22Rv1 (cell line): ENCODE data around the gene HIVEP2.

Experiments
- H3K27ac ChIP-seq: fragments of 450-650 bp; 2 replicates; pipeline ENCODE4 v1.5.1; 2017
- ZFX ChIP-seq: fragments of 450-650 bp; IDR thresholded peaks from 2 replicates; pipeline ENCODE4 v1.6.1; 2017; ENCODE audit warnings: antibody characterized with exemption, borderline replicate concordance
- TF ChIP-seq, protein P1 (sequence below): fragments of 450-650 bp; IDR thresholded peaks from 2 replicates; pipeline ENCODE4 v1.5.1; 2017; ENCODE audit warnings: mild to moderate bottlenecking

Gene HIVEP2

DNA sequence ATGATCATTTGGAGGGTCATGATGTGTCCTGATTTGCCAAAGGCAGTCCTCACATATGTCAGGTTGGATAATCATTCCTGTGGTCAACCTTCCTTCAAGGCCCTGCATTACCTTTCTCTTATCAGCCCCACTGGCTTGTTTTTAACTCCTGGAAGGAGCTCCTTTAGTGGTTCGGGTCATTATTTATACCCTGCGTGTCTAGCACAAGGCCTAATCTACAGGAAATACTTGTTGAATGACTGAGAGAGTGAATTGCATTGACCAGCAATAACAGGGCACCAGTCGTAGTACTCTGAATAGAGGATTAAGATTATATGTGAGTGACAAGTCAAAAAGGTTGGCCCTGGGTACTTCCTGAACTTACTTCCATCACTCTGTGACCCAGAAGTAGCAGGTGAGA lies 4.5 kb downstream of the HIVEP2 start:
- no peak overlapping the region for H3K27ac ChIP-seq
- TF ChIP-seq, protein P1, sequence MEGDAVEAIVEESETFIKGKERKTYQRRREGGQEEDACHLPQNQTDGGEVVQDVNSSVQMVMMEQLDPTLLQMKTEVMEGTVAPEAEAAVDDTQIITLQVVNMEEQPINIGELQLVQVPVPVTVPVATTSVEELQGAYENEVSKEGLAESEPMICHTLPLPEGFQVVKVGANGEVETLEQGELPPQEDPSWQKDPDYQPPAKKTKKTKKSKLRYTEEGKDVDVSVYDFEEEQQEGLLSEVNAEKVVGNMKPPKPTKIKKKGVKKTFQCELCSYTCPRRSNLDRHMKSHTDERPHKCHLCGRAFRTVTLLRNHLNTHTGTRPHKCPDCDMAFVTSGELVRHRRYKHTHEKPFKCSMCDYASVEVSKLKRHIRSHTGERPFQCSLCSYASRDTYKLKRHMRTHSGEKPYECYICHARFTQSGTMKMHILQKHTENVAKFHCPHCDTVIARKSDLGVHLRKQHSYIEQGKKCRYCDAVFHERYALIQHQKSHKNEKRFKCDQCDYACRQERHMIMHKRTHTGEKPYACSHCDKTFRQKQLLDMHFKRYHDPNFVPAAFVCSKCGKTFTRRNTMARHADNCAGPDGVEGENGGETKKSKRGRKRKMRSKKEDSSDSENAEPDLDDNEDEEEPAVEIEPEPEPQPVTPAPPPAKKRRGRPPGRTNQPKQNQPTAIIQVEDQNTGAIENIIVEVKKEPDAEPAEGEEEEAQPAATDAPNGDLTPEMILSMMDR: no peak
- TF ChIP-seq ZFX: no peak

DNA sequence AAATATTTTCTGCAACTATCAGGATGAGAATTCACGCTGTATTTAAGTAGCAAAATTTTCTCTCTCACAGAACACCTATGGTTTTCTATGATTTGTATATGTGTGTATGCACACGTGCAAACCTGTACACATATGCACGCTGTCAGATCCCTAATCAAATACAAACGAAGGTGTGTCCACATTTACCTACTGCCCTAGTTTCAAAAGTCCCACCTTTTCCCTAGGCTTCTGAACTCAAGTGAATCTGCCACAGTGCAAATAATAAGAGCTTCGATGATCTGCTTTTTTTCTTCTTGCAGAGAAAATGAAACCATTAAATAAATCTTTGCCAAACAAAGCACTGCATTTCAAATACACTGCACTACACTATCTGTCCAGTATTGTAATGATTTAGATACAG lies 6.5 kb downstream of the HIVEP2 start:
- H3K27ac ChIP-seq: no peak overlapping the region
- TF ChIP-seq, protein P1: no peak
- TF ChIP-seq ZFX: no peak

DNA sequence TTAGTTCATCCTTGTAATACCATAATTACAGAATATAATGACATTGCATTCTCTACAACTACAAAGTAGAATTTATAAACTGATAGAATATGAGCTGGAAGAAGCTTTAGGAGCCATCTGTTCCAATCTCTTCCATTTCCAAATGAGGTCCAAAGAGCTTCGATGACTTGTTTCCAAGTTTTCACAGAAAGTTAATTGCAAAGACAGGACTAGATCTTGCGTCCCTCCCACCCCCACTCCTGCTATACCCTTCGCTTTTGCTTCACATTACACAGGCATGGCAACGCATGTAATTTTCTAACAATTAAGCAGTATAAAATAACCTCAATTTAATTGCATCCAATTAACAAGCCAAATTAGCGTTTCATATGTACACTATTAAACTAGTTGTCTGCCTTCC lies 7.0 kb downstream of the HIVEP2 start:
- TF ChIP-seq, protein P1: no peak
- TF ChIP-seq ZFX: no peak
- H3K27ac ChIP-seq: no peak overlapping the region

DNA sequence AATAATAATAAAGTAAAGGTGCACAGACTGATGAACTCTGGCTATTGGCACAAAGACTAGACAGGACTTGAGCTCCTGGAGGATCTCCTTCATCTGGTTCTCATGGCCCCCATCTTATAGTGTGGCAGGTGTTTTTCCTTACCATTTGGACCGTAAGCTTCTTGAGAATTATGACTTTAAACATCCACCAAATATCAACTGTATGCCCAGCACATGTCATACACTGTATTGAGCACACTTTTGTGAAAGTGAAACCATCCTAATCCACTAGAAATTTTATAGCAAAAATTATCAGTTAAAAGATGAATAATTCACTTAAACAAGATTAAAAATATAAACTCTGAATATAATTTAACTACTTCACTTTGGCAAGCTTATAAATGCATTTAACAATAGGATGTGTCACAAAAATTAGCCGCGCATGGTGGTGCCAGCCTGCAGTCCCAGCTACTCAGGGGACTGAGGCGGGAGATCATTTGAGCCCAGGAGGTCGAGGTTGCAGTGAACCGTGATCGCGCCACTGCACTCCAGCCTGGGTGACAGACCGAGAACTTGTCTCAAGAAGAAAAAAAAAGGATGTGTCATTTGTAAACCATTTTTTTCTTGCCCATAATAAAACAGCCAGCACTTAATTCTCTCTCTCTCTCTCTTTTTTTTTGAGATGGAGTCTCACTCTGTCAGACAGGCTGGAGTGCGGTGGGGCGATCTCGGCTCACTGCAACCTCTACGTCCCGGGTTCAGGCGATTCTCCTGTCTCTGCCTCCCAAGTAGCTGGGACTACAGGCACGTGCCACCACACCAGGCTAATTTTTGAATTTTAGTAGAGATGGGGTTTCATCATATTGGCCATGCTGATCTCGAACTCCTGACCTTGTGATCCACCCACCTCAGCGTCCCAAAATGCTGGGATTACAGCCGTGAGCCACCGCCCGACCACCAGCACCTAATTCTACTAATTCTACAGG lies 9.1 kb downstream of the HIVEP2 start:
- H3K27ac ChIP-seq: no peak overlapping the region
- TF ChIP-seq, protein P1: no peak
- no peak for TF ChIP-seq ZFX

DNA sequence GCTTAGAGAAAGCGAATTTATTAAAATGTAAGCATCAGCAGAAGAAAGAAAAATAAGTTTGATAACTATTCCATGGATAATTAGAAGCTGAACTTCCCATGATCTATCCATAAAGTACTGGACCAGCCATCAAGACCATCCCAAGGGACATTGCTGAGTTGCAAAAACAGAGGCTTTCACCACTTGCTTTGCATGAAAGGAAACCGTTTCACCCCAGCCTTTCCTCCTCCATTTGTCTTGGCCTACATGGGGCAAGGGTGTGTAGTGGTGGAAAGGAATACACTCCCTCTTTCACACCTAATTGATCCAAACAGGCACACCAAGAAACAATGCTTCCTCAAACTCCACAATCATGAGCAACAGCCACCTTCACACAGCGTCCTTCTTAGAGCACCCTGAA lies 10.4 kb downstream of the HIVEP2 start:
- no peak overlapping the region for H3K27ac ChIP-seq
- TF ChIP-seq, protein P1: no peak
- TF ChIP-seq ZFX: no peak

DNA sequence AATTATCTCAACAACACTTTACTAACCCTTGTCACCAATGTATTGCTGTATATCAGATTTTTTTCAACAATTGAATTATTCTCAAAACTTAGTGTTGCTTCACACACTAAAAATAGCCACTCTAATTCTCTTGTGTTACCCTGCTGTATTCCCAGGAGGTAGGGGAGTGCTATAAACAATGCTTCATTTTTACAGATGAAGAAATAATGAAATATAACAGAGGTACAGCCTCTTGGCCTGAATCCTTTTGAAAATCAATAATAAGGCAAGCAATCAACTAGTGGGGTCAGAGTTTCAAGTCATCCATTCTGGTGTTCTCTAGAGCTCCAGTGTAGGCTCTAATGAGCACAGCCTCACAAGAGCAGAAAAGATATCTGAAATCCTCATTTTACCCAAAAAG lies 10.9 kb downstream of the HIVEP2 start:
- TF ChIP-seq ZFX: no peak
- TF ChIP-seq, protein P1: no peak
- no peak overlapping the region for H3K27ac ChIP-seq

DNA sequence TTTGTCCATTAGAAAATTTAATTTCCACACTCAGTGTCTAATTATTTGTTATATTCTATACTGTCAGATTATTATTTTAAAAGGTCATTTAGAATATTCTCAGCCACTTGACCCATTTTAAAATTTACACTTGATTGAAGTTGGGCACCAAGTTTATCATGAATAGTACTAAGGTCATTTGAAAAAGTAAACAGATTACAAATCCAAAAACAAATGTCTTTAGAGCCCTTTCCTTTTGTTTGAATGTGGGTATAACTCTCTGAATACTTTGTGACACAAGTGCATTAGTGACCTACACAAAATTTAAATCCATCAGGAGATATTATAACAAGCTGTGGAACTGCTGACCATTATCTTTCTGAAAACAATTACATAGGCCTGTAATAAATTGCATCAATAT lies 11.3 kb downstream of the HIVEP2 start:
- TF ChIP-seq, protein P1: no peak
- TF ChIP-seq ZFX: no peak
- H3K27ac ChIP-seq: no peak overlapping the region
